GM12875 (cell line): ENCODE measurements around the gene G6PC1.

Source experiments
- H3K4me3 ChIP-seq: one replicate; pipeline ENCODE4 v1.5.1; 2011; ENCODE audit warnings: low read depth, low read length, control low read depth
- TF ChIP-seq, protein P1 (sequence below): IDR thresholded peaks from 2 replicates; pipeline ENCODE4 v1.5.1; 2011; ENCODE audit warnings: low read depth, mild to moderate bottlenecking, control low read depth, inconsistent platforms, low read length, moderate library complexity, borderline replicate concordance; ENCODE audit not compliant: insufficient read depth

The G6PC1 gene

DNA sequence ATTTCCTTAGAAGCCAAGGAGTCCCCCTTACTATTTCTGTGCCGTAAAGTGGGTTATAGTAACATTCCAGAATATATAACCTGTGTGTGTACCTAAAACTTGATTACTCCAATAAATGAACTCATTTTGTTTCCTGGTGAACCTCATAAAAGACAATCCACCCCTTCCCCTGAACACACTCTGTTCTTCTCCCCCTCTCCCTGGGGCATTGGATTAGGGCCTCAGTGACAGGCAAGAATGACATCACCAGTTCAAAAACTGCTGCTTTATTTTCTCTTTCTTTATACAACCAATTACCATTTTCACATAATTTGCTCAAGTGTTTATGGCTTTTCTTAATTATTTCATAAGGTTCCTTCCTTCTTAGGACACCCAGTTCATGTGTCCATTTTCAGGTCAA, 46.2 kb downstream of the G6PC1 start:
- no peak overlapping the region for H3K4me3 ChIP-seq
- TF ChIP-seq, protein P1, sequence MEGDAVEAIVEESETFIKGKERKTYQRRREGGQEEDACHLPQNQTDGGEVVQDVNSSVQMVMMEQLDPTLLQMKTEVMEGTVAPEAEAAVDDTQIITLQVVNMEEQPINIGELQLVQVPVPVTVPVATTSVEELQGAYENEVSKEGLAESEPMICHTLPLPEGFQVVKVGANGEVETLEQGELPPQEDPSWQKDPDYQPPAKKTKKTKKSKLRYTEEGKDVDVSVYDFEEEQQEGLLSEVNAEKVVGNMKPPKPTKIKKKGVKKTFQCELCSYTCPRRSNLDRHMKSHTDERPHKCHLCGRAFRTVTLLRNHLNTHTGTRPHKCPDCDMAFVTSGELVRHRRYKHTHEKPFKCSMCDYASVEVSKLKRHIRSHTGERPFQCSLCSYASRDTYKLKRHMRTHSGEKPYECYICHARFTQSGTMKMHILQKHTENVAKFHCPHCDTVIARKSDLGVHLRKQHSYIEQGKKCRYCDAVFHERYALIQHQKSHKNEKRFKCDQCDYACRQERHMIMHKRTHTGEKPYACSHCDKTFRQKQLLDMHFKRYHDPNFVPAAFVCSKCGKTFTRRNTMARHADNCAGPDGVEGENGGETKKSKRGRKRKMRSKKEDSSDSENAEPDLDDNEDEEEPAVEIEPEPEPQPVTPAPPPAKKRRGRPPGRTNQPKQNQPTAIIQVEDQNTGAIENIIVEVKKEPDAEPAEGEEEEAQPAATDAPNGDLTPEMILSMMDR: no peak

DNA sequence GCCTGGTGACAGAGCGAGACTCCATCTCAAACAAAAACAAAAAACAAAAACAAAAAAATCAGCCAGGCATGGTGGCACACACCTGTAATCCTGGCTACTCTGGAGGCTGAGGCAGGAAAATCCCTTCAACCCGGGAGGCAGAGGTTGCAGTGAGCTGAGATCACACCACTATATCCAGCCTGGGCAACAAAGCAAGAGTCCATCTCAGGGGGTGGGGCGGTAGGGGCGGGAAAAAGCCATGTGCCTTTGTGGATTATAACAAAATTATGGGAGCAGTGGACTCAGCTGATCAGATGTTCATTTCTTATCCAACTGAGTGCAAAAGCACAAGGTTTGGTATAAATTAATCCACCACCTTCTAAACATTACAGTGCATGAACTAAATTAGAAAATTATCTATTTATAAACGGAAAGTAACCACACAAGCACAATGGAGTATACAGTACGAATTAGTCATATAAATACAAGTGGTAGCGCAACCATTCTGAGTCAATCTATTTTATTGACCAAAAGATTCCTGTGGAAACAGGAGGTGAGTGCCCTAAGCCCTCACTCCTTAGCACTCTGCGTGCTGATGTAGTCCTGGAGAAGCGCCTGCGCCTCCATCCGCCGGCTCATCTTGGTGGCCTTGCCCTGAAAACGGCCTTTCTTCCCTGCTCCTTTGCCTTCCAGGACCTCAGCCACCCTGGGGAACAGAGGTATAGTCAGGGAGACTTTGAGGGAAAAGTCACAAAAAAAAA, 49.6 kb downstream of the G6PC1 start:
- no peak overlapping the region for H3K4me3 ChIP-seq
- TF ChIP-seq, protein P1: no peak
